ENCODE results near the gene TENM3. TPM values are rescaled to one million over a fixed set of nuclear protein-coding genes. Genes with fewer than 3 reads are reported as not detected.

Gene TENM3
- total RNA-seq, 1 donor from 2014 or later: 106 TPM

- Mint-ChIP-seq H3K4me1 (peaks cover 2% of the 10 kb centered on the region), H3K27me3 (ENCODE audit: low read depth) (peaks cover 26% of the 10 kb centered on the region), H3K27ac (no peak overlapping the region), H3K36me3 (peaks cover 2% of the 10 kb centered on the region), H3K9me3 (no peaks in the 10 kb centered on the region), H3K4me3 (no peak overlapping the region)
- no peak for DNase-seq (ENCODE audit: low spot score in 2 of 2, unreplicated experiment in 2 of 2)
- no peak for TF ChIP-seq CTCF (IDR thresholded peaks at IDR 0.05; ENCODE audit: unreplicated experiment)
Measured at GRCh38 chr4:182350041-182350440, 106.8 kb downstream of the TENM3 start.

GRCh38 chr4:182351485-182351884, 108.3 kb downstream of the TENM3 start:
- Mint-ChIP-seq H3K36me3 (peaks cover 8% of the 10 kb centered on the region), H3K27ac (no peak overlapping the region), H3K9me3 (peaks cover 5% of the 10 kb centered on the region), H3K27me3 (ENCODE audit: low read depth) (peaks cover 18% of the 10 kb centered on the region), H3K4me1 (peaks cover 1% of the 10 kb centered on the region), H3K4me3 (no peak overlapping the region)
- TF ChIP-seq CTCF (IDR thresholded peaks at IDR 0.05; ENCODE audit: unreplicated experiment): no peak
- no peak for DNase-seq (ENCODE audit: low spot score in 2 of 2, unreplicated experiment in 2 of 2)

GRCh38 chr4:182354106-182354505, 110.9 kb downstream of the TENM3 start:
- no peak for TF ChIP-seq CTCF (IDR thresholded peaks at IDR 0.05; ENCODE audit: unreplicated experiment)
- Mint-ChIP-seq H3K27me3 (ENCODE audit: low read depth) (peaks cover 8% of the 10 kb centered on the region), H3K4me3 (no peak overlapping the region), H3K27ac (no peak overlapping the region), H3K36me3 (peaks cover 6% of the 10 kb centered on the region), H3K9me3 (peaks cover 5% of the 10 kb centered on the region), H3K4me1 (no peaks in the 10 kb centered on the region)
- DNase-seq (ENCODE audit: low spot score in 2 of 2, unreplicated experiment in 2 of 2): no peak

- no peak overlapping the region for H3K4me3 Mint-ChIP-seq
- no peak overlapping the region for H3K27ac Mint-ChIP-seq
- H3K27me3 Mint-ChIP-seq (ENCODE audit: low read depth): peaks cover 6% of the 10 kb centered on the region
- DNase-seq (ENCODE audit: low spot score in 2 of 2, unreplicated experiment in 2 of 2): no peak
- H3K36me3 Mint-ChIP-seq: peaks cover 9% of the 10 kb centered on the region
- no peaks in the 10 kb centered on the region for H3K4me1 Mint-ChIP-seq
- no peak for TF ChIP-seq CTCF (IDR thresholded peaks at IDR 0.05; ENCODE audit: unreplicated experiment)
- peaks cover 8% of the 10 kb centered on the region for H3K9me3 Mint-ChIP-seq
Measured at GRCh38 chr4:182354867-182355266, 111.7 kb downstream of the TENM3 start.

GRCh38 chr4:182367153-182367552, 124.0 kb downstream of the TENM3 start:
- TF ChIP-seq CTCF (IDR thresholded peaks at IDR 0.05; ENCODE audit: unreplicated experiment): no peak
- peaks cover 12% of the 10 kb centered on the region for H3K4me1 Mint-ChIP-seq
- no peak overlapping the region for H3K4me3 Mint-ChIP-seq
- peaks cover 2% of the 10 kb centered on the region for H3K36me3 Mint-ChIP-seq
- no peaks in the 10 kb centered on the region for H3K27me3 Mint-ChIP-seq (ENCODE audit: low read depth)
- no peak for DNase-seq (ENCODE audit: low spot score in 2 of 2, unreplicated experiment in 2 of 2)
- peak overlapping the region; percentile 17 for H3K27ac Mint-ChIP-seq
- H3K9me3 Mint-ChIP-seq: no peaks in the 10 kb centered on the region

- no peaks in the 10 kb centered on the region for H3K27me3 Mint-ChIP-seq (ENCODE audit: low read depth)
- peaks cover 14% of the 10 kb centered on the region for H3K36me3 Mint-ChIP-seq
- DNase-seq (ENCODE audit: low spot score in 2 of 2, unreplicated experiment in 2 of 2): no peak
- peaks cover 12% of the 10 kb centered on the region for H3K4me1 Mint-ChIP-seq
- peaks cover 7% of the 10 kb centered on the region for H3K9me3 Mint-ChIP-seq
- H3K27ac Mint-ChIP-seq: no peak overlapping the region
- TF ChIP-seq CTCF (IDR thresholded peaks at IDR 0.05; ENCODE audit: unreplicated experiment): no peak
- no peak overlapping the region for H3K4me3 Mint-ChIP-seq
Measured at GRCh38 chr4:182369211-182369610, 126.0 kb downstream of the TENM3 start.

All from mesothelial cell of epicardium (in vitro differentiated cells).